Measurements from ENCODE around the gene S100A6. TPM values are rescaled to one million over a fixed set of nuclear protein-coding genes. Genes with fewer than 3 reads are reported as not detected.
A peak's percentile ranks its signal among the peaks of the same experiment; 100 is the strongest.

The S100A6 gene
- total and polyA plus RNA-seq, 2 donors (not counting 3 experiments of a cell fraction or from before 2014, with no cell fraction given): 552 to 908 TPM

DNA sequence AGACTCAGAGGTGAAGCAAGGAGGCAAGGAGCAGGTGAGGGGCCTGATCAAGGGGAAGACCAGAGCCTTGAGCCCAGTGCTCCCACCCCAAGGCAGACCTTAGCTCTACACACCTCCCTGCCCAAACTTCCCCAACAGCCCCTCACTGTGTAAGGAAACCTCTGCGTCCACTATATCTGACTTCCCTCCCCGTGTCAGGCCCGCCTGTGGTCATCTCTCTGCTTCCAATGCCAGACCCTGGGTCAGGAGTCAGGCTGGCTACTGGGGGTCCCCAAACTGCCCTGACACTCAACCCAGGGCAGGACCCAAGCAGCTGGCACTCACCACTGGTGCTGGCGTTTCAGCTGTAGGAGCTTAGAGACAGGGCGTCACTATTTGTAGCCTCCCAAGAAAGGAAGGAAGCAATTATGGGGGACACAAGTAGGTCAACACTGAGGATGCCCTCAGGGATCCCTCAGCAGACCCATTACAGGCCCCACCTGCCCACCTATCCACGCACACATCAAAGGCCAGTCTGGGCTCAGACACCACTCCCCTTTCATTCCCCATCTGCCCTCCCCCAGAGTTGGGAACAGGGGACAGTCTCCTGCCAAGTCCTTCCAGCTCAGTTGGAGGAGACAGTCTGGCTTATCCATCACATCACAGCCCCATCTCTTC is 14.1 kb upstream of the S100A6 start:
- CTCF ChIA-PET: interaction anchor here (0.6 to 3.3 kb wide), 8 partner anchors 11 to 39 kb away, joined by 3 to 13 read pairs (median 4); no protein-coding TSS in a partner anchor
- no peaks in the 10 kb centered on the region for H3K27me3 ChIP-seq (ENCODE audit: control insufficient read depth in 2 of 2, insufficient read depth in 2 of 2, low read length in 2 of 2)
- BruUV-seq (replicated peaks): no TSS peak
- peak overlapping the region; percentile 25 for H3K27ac ChIP-seq (ENCODE audit: insufficient read depth, low read depth, low read length)
- H3K4me2 ChIP-seq (ENCODE audit: insufficient read depth, low read length): no peak overlapping the region
- H2AFZ ChIP-seq (ENCODE audit: low read depth, low read length): peak overlapping the region; percentile 66
- no peaks in the 10 kb centered on the region for H3K79me2 ChIP-seq (ENCODE audit: control insufficient read depth, insufficient read depth, low read length)
- peaks cover 26% of the 10 kb centered on the region for H3K4me1 ChIP-seq (ENCODE audit: control insufficient read depth, extremely low read depth, insufficient read depth, low read length)
- DNase-seq (ENCODE audit: low read depth, low spot score) (no peak), FAIRE-seq (no peak)
- H4K20me1 ChIP-seq (replicated peaks; ENCODE audit: control insufficient read depth, extremely low read depth, insufficient read depth, low read length): no peaks in the 10 kb centered on the region
- dilution Hi-C loops (cut with MboI; ENCODE audit: extremely low pct_ligation_motif_present, low sequenced_read_pairs) (no loop called here), intact Hi-C loops (cut with micrococcal nuclease) (loop anchor here (1.0 kb wide), 2 partner anchors 14 to 16 kb away; no protein-coding TSS in a partner anchor)
- no peak overlapping the region for H3K4me3 ChIP-seq (replicated peaks in 1 of 3; ENCODE audit: insufficient read depth in 1 of 3, low read depth in 1 of 3, low read length in 3 of 3)
- no peaks in the 10 kb centered on the region for H3K36me3 ChIP-seq (ENCODE audit: control insufficient read depth in 2 of 2, extremely low read depth in 1 of 2, insufficient read depth in 2 of 2, low read length in 2 of 2)
- POLR2A ChIA-PET: no interaction called here
- no peak overlapping the region for H3K9ac ChIP-seq (replicated peaks; ENCODE audit: extremely low read depth, insufficient read depth, low read length)
- no peak for TF ChIP-seq POLR2AphosphoS5 (IDR thresholded peaks at IDR 0.05; ENCODE audit: insufficient read depth, low read depth, low read length)
- TF ChIP-seq, protein P1, sequence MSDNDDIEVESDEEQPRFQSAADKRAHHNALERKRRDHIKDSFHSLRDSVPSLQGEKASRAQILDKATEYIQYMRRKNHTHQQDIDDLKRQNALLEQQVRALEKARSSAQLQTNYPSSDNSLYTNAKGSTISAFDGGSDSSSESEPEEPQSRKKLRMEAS (IDR thresholded peaks at IDR 0.05; ENCODE audit: insufficient read depth, insufficient read length): no peak
- TF ChIP-seq FOS (IDR thresholded peaks at IDR 0.05; ENCODE audit: borderline replicate concordance, insufficient read depth, low read length): no peak
- no peak for TF ChIP-seq MYC (IDR thresholded peaks at IDR 0.05; ENCODE audit: low read depth, low read length)
- no peak for TF ChIP-seq POLR2A (IDR thresholded peaks at IDR 0.05; ENCODE audit: low read depth, low read length)
- TF ChIP-seq, protein P2, sequence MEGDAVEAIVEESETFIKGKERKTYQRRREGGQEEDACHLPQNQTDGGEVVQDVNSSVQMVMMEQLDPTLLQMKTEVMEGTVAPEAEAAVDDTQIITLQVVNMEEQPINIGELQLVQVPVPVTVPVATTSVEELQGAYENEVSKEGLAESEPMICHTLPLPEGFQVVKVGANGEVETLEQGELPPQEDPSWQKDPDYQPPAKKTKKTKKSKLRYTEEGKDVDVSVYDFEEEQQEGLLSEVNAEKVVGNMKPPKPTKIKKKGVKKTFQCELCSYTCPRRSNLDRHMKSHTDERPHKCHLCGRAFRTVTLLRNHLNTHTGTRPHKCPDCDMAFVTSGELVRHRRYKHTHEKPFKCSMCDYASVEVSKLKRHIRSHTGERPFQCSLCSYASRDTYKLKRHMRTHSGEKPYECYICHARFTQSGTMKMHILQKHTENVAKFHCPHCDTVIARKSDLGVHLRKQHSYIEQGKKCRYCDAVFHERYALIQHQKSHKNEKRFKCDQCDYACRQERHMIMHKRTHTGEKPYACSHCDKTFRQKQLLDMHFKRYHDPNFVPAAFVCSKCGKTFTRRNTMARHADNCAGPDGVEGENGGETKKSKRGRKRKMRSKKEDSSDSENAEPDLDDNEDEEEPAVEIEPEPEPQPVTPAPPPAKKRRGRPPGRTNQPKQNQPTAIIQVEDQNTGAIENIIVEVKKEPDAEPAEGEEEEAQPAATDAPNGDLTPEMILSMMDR (IDR thresholded peaks at IDR 0.05; ENCODE audit: extremely low read depth in 1 of 2, insufficient read depth in 1 of 2, low read depth in 1 of 2, low read length in 2 of 2): no peak
- no peak for TF ChIP-seq EZH2 (IDR thresholded peaks at IDR 0.05; ENCODE audit: borderline replicate concordance, low read depth, low read length, severe bottlenecking)
- no peak for TF ChIP-seq GATA2 (IDR thresholded peaks at IDR 0.05; ENCODE audit: insufficient read depth, insufficient read length, low read depth, low read length)
- TF ChIP-seq JUN (IDR thresholded peaks at IDR 0.05; ENCODE audit: borderline replicate concordance, insufficient read depth, insufficient read length, low read depth): no peak
- H3K9me1 ChIP-seq (replicated peaks; ENCODE audit: control insufficient read depth, extremely low read depth, insufficient read depth, low read length): no peaks in the 10 kb centered on the region
- no peaks in the 10 kb centered on the region for H3K9me3 ChIP-seq (replicated peaks; ENCODE audit: control insufficient read depth, insufficient read depth, low read length)
